Muscle layer of colon (tissue), 2 donors: ENCODE results near the gene ARID3A.
"Not testable (repeated sequence)": the region's sequence is repeated elsewhere in the genome, so short reads cannot be mapped to it uniquely, and the experiment has no call there.

Source experiments
- H3K27ac ChIP-seq: one replicate; pipeline ENCODE4 v1.7.0; 2013; ENCODE audit warnings: low read depth, mild to moderate bottlenecking, low read length, moderate library complexity
- H3K27me3 ChIP-seq, 2 donors: one replicate each; pipeline ENCODE4 v1.7.0; 2013; ENCODE audit warnings: low read length in 2 of 2, mild to moderate bottlenecking in 2 of 2; ENCODE audit not compliant: insufficient read depth in 2 of 2, control insufficient read depth in 1 of 2
- H3K36me3 ChIP-seq: one replicate; pipeline ENCODE4 v1.7.0; 2013; ENCODE audit warnings: mild to moderate bottlenecking, low read length; ENCODE audit not compliant: insufficient read depth
- H3K4me1 ChIP-seq: one replicate; pipeline ENCODE4 v1.7.0; 2013; ENCODE audit warnings: mild to moderate bottlenecking, low read length; ENCODE audit not compliant: insufficient read depth
- H3K4me3 ChIP-seq, 2 donors: one replicate each; pipeline ENCODE4 v1.7.0; 2013; ENCODE audit warnings: low read length in 2 of 2, low read depth in 1 of 2, mild to moderate bottlenecking in 1 of 2, moderate library complexity in 1 of 2
- H3K9ac ChIP-seq: one replicate; pipeline ENCODE4 v1.7.0; 2013; ENCODE audit warnings: low read length
- H3K9me3 ChIP-seq: one replicate; pipeline ENCODE4 v1.7.0; 2013; ENCODE audit warnings: mild to moderate bottlenecking, low read length
- donor health status: abdominal sarcoma.
- donor health status: Adenocarcinoma of cecum.

The ARID3A gene

GRCh38 chr19:884420-885211, 41.2 kb upstream of the ARID3A start:
- H3K27ac ChIP-seq: no peak overlapping the region
- H3K9me3 ChIP-seq: no peaks in the 10 kb centered on the region
- H3K36me3 ChIP-seq: peaks cover 61% of the 10 kb centered on the region
- no peak overlapping the region for H3K9ac ChIP-seq
- H3K27me3 ChIP-seq: no peaks in the 10 kb centered on the region
- H3K4me3 ChIP-seq: no peak overlapping the region
- H3K4me1 ChIP-seq: no peaks in the 10 kb centered on the region

- Histone ChIP-seq H3K36me3 (peaks cover 70% of the 10 kb centered on the region), H3K27me3 (no peaks in the 10 kb centered on the region), H3K27ac (no peak overlapping the region), H3K9me3 (no peaks in the 10 kb centered on the region), H3K9ac (no peak overlapping the region), H3K4me1 (no peaks in the 10 kb centered on the region), H3K4me3 (no peak overlapping the region)
Observed at GRCh38 chr19:885536-886224, 40.2 kb upstream of the ARID3A start.

- Histone ChIP-seq H3K36me3 (peaks cover 57% of the 10 kb centered on the region), H3K4me1 (peaks cover 4% of the 10 kb centered on the region), H3K27me3 (no peaks in the 10 kb centered on the region), H3K9me3 (no peaks in the 10 kb centered on the region), H3K27ac (no peak overlapping the region), H3K9ac (no peak overlapping the region), H3K4me3 (no peak overlapping the region)
Observed at GRCh38 chr19:887072-887471, 38.8 kb upstream of the ARID3A start.

- Histone ChIP-seq H3K9me3 (no peaks in the 10 kb centered on the region), H3K36me3 (peaks cover 51% of the 10 kb centered on the region), H3K27ac (no peak overlapping the region), H3K9ac (no peak overlapping the region), H3K4me1 (peaks cover 6% of the 10 kb centered on the region), H3K27me3 (no peaks in the 10 kb centered on the region), H3K4me3 (no peak overlapping the region)
Observed at GRCh38 chr19:887599-887998, 38.2 kb upstream of the ARID3A start.

- no peaks in the 10 kb centered on the region for H3K27me3 ChIP-seq
- H3K9me3 ChIP-seq: no peaks in the 10 kb centered on the region
- H3K9ac ChIP-seq: no peak overlapping the region
- peaks cover 6% of the 10 kb centered on the region for H3K4me1 ChIP-seq
- no peak overlapping the region for H3K4me3 ChIP-seq
- peaks cover 41% of the 10 kb centered on the region for H3K36me3 ChIP-seq
- H3K27ac ChIP-seq: no peak overlapping the region
Observed at GRCh38 chr19:888581-889385, 37.1 kb upstream of the ARID3A start.

GRCh38 chr19:889662-890295, 36.1 kb upstream of the ARID3A start:
- Histone ChIP-seq H3K36me3 (peaks cover 34% of the 10 kb centered on the region), H3K9me3 (no peaks in the 10 kb centered on the region), H3K4me1 (peaks cover 6% of the 10 kb centered on the region), H3K9ac (no peak overlapping the region), H3K4me3 (no peak overlapping the region), H3K27ac (no peak overlapping the region), H3K27me3 (no peaks in the 10 kb centered on the region)

- no peak overlapping the region for H3K9ac ChIP-seq
- H3K4me1 ChIP-seq: peaks cover 6% of the 10 kb centered on the region
- H3K9me3 ChIP-seq: no peaks in the 10 kb centered on the region
- peaks cover 25% of the 10 kb centered on the region for H3K36me3 ChIP-seq
- H3K27ac ChIP-seq: no peak overlapping the region
- H3K27me3 ChIP-seq: no peaks in the 10 kb centered on the region
- no peak overlapping the region for H3K4me3 ChIP-seq
Observed at GRCh38 chr19:890831-891230, 35.0 kb upstream of the ARID3A start.

- not testable (repeated sequence) for H3K9me3 ChIP-seq, H3K27me3 ChIP-seq, H3K4me1 ChIP-seq
- Histone ChIP-seq H3K27ac (peak overlapping the region; percentile 61), H3K36me3 (peaks cover 19% of the 10 kb centered on the region), H3K9ac (peak overlapping the region; percentile 61), H3K4me3 (peak overlapping the region; percentile 79 to 91)
Observed at GRCh38 chr19:891421-892200, 34.2 kb upstream of the ARID3A start.

GRCh38 chr19:892243-892893, 33.5 kb upstream of the ARID3A start:
- Histone ChIP-seq H3K36me3 (peaks cover 17% of the 10 kb centered on the region), H3K9me3 (no peaks in the 10 kb centered on the region), H3K4me1 (peaks cover 6% of the 10 kb centered on the region), H3K27ac (peak overlapping the region; percentile 61), H3K9ac (peak overlapping the region; percentile 61), H3K4me3 (peak overlapping the region; percentile 79 to 91), H3K27me3 (no peaks in the 10 kb centered on the region)

- H3K4me1 ChIP-seq: peaks cover 6% of the 10 kb centered on the region
- no peaks in the 10 kb centered on the region for H3K9me3 ChIP-seq
- H3K4me3 ChIP-seq: peak within 1 kb of the TSS; percentile 79 to 91
- H3K27ac ChIP-seq: peak within 1 kb of the TSS; percentile 84
- no peaks in the 10 kb centered on the region for H3K27me3 ChIP-seq
- H3K36me3 ChIP-seq: peaks cover 17% of the 10 kb centered on the region
- peak within 1 kb of the TSS; percentile 61 for H3K9ac ChIP-seq
Observed at GRCh38 chr19:892894-893689, 32.7 kb upstream of the ARID3A start, which contains the start of the genes MED16 and RNU6-9. TSS of gene MED16 (minus strand) at chr19:893187. CDS start at chr19:891131, 2,056 bp downstream. TSS of gene RNU6-9 (plus strand) at chr19:893484.
